Kidney glomerular epithelial cell (primary cell): ENCODE data around the gene PAN3.

ENCODE experiments used
- DNase-seq: peaks from one replicate; lab custom pipeline; 2025; lab: John Stamatoyannopoulos, UW

PAN3 gene

GRCh38 chr13:28301839-28302238, 163.5 kb downstream of the PAN3 start:
- DNase-seq, result no peak

GRCh38 chr13:28306325-28306724, 168.0 kb downstream of the PAN3 start:
- DNase-seq, result no peak

- DNase-seq, result no peak
Observed at GRCh38 chr13:28313579-28313978, 175.2 kb downstream of the PAN3 start.

- DNase-seq, result no peak
Observed at GRCh38 chr13:28314879-28315278, 176.5 kb downstream of the PAN3 start.

GRCh38 chr13:28316129-28316528, 177.8 kb downstream of the PAN3 start:
- no peak for DNase-seq

- DNase-seq, result no peak
Observed at GRCh38 chr13:28316836-28317235, 178.5 kb downstream of the PAN3 start.

GRCh38 chr13:28318496-28318895, 180.2 kb downstream of the PAN3 start:
- DNase-seq, result no peak

- DNase-seq, result no peak
Observed at GRCh38 chr13:28319528-28319927, 181.2 kb downstream of the PAN3 start.

- no peak for DNase-seq
Observed at GRCh38 chr13:28320209-28320608, 181.9 kb downstream of the PAN3 start.

- no peak for DNase-seq
Observed at GRCh38 chr13:28320884-28321574, 182.7 kb downstream of the PAN3 start.

- DNase-seq, result no peak
Observed at GRCh38 chr13:28321756-28322155, 183.4 kb downstream of the PAN3 start.

GRCh38 chr13:28322256-28322905, 184.0 kb downstream of the PAN3 start:
- DNase-seq, result no peak

- peak; percentile 53 for DNase-seq
Observed at GRCh38 chr13:28324181-28324789, 185.9 kb downstream of the PAN3 start.

GRCh38 chr13:28325022-28325421, 186.7 kb downstream of the PAN3 start:
- no peak for DNase-seq

- no peak for DNase-seq
Observed at GRCh38 chr13:28326056-28326455, 187.7 kb downstream of the PAN3 start.

GRCh38 chr13:28327373-28328270, 189.3 kb downstream of the PAN3 start:
- no peak for DNase-seq

- no peak for DNase-seq
Observed at GRCh38 chr13:28328271-28328607, 189.9 kb downstream of the PAN3 start.

- DNase-seq, result peak; percentile 69
Observed at GRCh38 chr13:28329395-28330158, 191.2 kb downstream of the PAN3 start.

- no peak for DNase-seq
Observed at GRCh38 chr13:28333204-28333881, 195.0 kb downstream of the PAN3 start.

GRCh38 chr13:28336193-28336657, 197.9 kb downstream of the PAN3 start:
- no peak for DNase-seq
